ENCODE measurements around the gene VTI1A. TPM values are rescaled to one million over a fixed set of nuclear protein-coding genes. Genes with fewer than 3 reads are reported as not detected.

The VTI1A gene
- polyA plus RNA-seq, 6 donors from 2014 or later: 24.9 to 42.9 (median 40.3) TPM

- H3K27ac Mint-ChIP-seq: no peak overlapping the region
- ATAC-seq (ENCODE audit: low read depth in 2 of 2) (no peak), DNase-seq (no peak)
- H3K4me3 Mint-ChIP-seq: no peak overlapping the region
- peaks cover 4 to 24% (median 8%) of the 10 kb centered on the region in 7 donors for H3K9me3 Mint-ChIP-seq
- no peaks in the 10 kb centered on the region for H3K27me3 Mint-ChIP-seq
- H3K4me1 Mint-ChIP-seq: peaks cover 0 to 4% (median 0%) of the 10 kb centered on the region in 3 donors
- H3K36me3 Mint-ChIP-seq: peaks cover 21 to 22% of the 10 kb centered on the region in 2 donors
Measured at GRCh38 chr10:112784022-112784461, 337.0 kb downstream of the VTI1A start.

- no peak overlapping the region for H3K27ac Mint-ChIP-seq
- DNase-seq: no peak
- H3K4me1 Mint-ChIP-seq: peaks cover 0 to 4% (median 0%) of the 10 kb centered on the region in 3 donors
- peaks cover 10 to 34% (median 17%) of the 10 kb centered on the region in 7 donors for H3K9me3 Mint-ChIP-seq
- H3K4me3 Mint-ChIP-seq: no peak overlapping the region
- H3K27me3 Mint-ChIP-seq: no peaks in the 10 kb centered on the region
- peaks cover 24 to 31% of the 10 kb centered on the region in 2 donors for H3K36me3 Mint-ChIP-seq
- no peak for ATAC-seq (ENCODE audit: low read depth in 2 of 2)
Measured at GRCh38 chr10:112785089-112785488, 338.1 kb downstream of the VTI1A start.

DNA sequence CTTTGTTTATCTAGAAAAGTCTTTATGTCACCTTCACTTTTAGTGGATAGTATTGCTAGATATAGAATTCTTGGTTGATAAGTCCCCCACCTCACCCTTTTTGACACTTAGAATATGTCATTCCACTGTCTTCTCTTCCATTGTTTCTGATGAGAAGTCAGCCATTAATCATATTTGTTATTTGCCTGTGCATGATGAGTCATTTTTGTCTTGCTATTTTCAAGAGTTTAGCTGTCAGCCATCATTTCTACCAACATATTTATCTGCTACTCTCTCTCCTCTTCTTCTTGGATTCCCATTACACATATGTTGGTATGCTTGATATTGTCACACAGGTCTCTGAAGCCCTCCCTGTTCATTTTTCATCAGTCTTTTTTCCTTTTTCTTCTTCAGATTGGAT is 342.2 kb downstream of the VTI1A start:
- H3K27me3 Mint-ChIP-seq: no peaks in the 10 kb centered on the region
- ATAC-seq (ENCODE audit: low read depth in 2 of 2) (no peak), DNase-seq (no peak)
- H3K4me1 Mint-ChIP-seq: peaks cover 0 to 4% (median 0%) of the 10 kb centered on the region in 3 donors
- H3K27ac Mint-ChIP-seq: no peak overlapping the region
- peaks cover 25 to 28% of the 10 kb centered on the region in 2 donors for H3K36me3 Mint-ChIP-seq
- no peak overlapping the region for H3K4me3 Mint-ChIP-seq
- peaks cover 10 to 34% (median 19%) of the 10 kb centered on the region in 7 donors for H3K9me3 Mint-ChIP-seq

DNA sequence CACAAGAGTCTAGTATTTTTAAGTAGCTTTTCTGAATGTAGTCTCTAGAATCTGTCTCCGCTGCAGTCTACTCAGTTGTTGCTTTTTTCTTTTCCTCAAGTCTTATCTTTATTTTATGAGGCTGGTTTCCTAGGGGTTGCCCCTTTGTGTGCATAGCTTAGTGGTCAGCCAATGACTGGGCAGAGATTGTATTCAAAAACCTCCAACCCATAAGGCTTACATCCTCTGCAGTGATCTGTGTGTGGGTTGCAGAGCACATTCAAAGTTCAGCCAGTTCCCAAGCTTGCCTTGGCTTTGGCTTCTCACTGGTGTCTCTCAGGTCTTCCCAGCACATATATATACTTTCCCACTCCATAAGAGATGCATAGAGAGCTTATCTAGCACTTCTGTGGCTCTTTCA is 343.0 kb downstream of the VTI1A start:
- ATAC-seq (ENCODE audit: low read depth in 2 of 2) (no peak), DNase-seq (no peak)
- Mint-ChIP-seq H3K4me1 (peaks cover 0 to 4% (median 0%) of the 10 kb centered on the region in 3 donors), H3K27ac (peak overlapping the region in 1 of 6 donors; percentile 15), H3K36me3 (peaks cover 25 to 34% of the 10 kb centered on the region in 2 donors), H3K27me3 (no peaks in the 10 kb centered on the region), H3K9me3 (peaks cover 10 to 34% (median 19%) of the 10 kb centered on the region in 7 donors), H3K4me3 (no peak overlapping the region)

DNA sequence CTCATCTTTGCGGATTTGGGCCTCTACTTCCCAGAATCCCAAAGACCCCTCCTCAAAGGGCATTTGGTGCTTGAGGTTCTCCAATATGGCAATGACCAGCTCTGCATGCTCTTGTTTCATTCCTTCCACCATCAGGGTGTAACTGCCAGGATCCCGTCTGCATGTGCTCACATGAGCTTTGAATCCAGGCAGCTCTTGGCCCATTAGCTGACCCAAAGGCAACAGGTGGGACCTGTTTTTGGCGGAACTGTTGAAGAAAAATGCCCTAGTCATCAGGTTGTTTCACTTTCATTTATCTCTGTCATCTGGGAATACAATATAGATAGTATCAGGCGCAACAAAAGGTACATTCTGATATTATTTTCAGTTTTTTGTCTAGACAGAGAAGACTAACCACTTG is 343.9 kb downstream of the VTI1A start:
- Mint-ChIP-seq H3K27me3 (no peaks in the 10 kb centered on the region), H3K4me3 (no peak overlapping the region), H3K9me3 (peaks cover 10 to 31% (median 19%) of the 10 kb centered on the region in 7 donors), H3K27ac (peak overlapping the region in 1 of 6 donors; percentile 22), H3K36me3 (peaks cover 25 to 29% of the 10 kb centered on the region in 2 donors), H3K4me1 (peaks cover 0 to 4% (median 0%) of the 10 kb centered on the region in 3 donors)
- DNase-seq (no peak), ATAC-seq (ENCODE audit: low read depth in 2 of 2) (no peak)

GRCh38 chr10:112791447-112791846 is 344.4 kb downstream of the VTI1A start:
- peaks cover 0 to 4% (median 0%) of the 10 kb centered on the region in 3 donors for H3K4me1 Mint-ChIP-seq
- ATAC-seq (ENCODE audit: low read depth in 2 of 2) (no peak), DNase-seq (no peak)
- no peaks in the 10 kb centered on the region for H3K27me3 Mint-ChIP-seq
- H3K36me3 Mint-ChIP-seq: peaks cover 25% of the 10 kb centered on the region in 2 donors
- H3K9me3 Mint-ChIP-seq: peaks cover 10 to 27% (median 19%) of the 10 kb centered on the region in 7 donors
- H3K4me3 Mint-ChIP-seq: no peak overlapping the region
- no peak overlapping the region for H3K27ac Mint-ChIP-seq

DNA sequence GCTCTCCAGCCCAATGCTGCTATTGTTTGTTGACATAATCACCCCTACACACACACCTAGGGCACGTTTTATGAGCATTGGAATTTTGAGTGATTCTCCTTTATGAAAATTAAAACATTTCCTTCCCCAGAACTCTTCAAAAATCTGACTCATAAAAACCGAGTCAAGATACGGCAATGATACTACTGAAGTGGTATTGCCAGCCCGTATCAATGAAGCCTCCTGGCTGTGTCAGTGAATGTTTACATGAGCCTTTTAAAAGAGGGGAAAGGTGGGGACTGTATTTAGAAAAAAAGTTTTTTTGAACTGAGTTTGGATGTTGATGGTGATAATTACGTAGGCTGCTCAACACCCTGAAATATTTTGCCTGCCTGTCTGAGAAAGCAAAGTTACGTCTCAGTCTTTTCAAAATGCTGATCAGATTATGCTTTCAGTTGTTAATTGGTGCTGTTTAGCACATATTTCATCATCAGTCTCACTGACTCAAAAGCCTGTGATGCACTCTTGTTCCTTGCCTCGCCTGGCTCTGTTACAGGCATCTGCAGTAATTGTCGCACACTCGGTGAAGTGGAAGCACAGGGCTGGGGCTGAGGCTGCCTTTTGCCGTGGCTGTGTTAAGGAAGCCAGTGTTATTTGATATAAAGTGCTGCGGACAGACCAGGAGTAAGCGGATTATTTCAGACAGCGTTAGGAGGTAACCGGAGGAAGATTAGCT is 345.6 kb downstream of the VTI1A start:
- DNase-seq (no peak), ATAC-seq (ENCODE audit: low read depth in 2 of 2) (no peak)
- no peak overlapping the region for H3K4me3 Mint-ChIP-seq
- H3K9me3 Mint-ChIP-seq: peaks cover 10 to 21% (median 19%) of the 10 kb centered on the region in 7 donors
- H3K4me1 Mint-ChIP-seq: peaks cover 0 to 4% (median 0%) of the 10 kb centered on the region in 3 donors
- no peaks in the 10 kb centered on the region for H3K27me3 Mint-ChIP-seq
- H3K27ac Mint-ChIP-seq: no peak overlapping the region
- peaks cover 25 to 28% of the 10 kb centered on the region in 2 donors for H3K36me3 Mint-ChIP-seq

GRCh38 chr10:112793202-112793921 is 346.3 kb downstream of the VTI1A start:
- ATAC-seq (ENCODE audit: low read depth in 2 of 2) (no peak), DNase-seq (no peak)
- Mint-ChIP-seq H3K36me3 (peaks cover 19 to 28% of the 10 kb centered on the region in 2 donors), H3K4me1 (peaks cover 0 to 4% (median 0%) of the 10 kb centered on the region in 3 donors), H3K27me3 (no peaks in the 10 kb centered on the region), H3K4me3 (no peak overlapping the region), H3K27ac (no peak overlapping the region), H3K9me3 (peaks cover 7 to 17% (median 16%) of the 10 kb centered on the region in 7 donors)

DNA sequence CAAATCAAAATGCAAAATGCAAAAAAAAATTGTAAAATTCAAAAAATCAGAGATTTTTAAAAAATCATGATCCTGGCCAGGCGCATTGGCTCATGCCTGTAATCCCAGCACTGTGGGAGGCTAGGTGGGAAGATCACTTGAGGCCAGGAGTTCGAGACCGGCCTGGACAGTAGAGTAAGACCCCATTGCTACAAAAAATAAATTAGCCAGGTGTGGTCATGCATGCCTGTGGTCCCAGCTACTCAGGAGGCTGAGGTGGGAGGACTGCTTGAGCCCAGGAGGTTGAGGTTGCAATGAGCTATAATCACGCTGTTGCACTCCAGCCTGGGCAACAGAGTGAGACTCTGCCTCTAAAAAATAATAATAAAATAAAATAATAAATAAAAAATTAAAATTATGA is 347.2 kb downstream of the VTI1A start:
- DNase-seq (no peak), ATAC-seq (ENCODE audit: low read depth in 2 of 2) (no peak)
- Mint-ChIP-seq H3K27me3 (no peaks in the 10 kb centered on the region), H3K27ac (no peak overlapping the region), H3K9me3 (peaks cover 5 to 10% (median 8%) of the 10 kb centered on the region in 7 donors), H3K4me3 (no peak overlapping the region), H3K36me3 (peaks cover 11 to 27% of the 10 kb centered on the region in 2 donors), H3K4me1 (peaks cover 0 to 4% (median 0%) of the 10 kb centered on the region in 3 donors)

GRCh38 chr10:112795067-112795466 is 348.1 kb downstream of the VTI1A start:
- peaks cover 0 to 3% (median 1%) of the 10 kb centered on the region in 7 donors for H3K9me3 Mint-ChIP-seq
- H3K27ac Mint-ChIP-seq: no peak overlapping the region
- ATAC-seq (ENCODE audit: low read depth in 2 of 2) (no peak), DNase-seq (no peak)
- H3K4me1 Mint-ChIP-seq: peaks cover 0 to 4% (median 0%) of the 10 kb centered on the region in 3 donors
- no peak overlapping the region for H3K4me3 Mint-ChIP-seq
- no peaks in the 10 kb centered on the region for H3K27me3 Mint-ChIP-seq
- peaks cover 2 to 23% of the 10 kb centered on the region in 2 donors for H3K36me3 Mint-ChIP-seq

GRCh38 chr10:112797197-112797596 is 350.2 kb downstream of the VTI1A start:
- H3K4me1 Mint-ChIP-seq: peaks cover 0 to 4% (median 0%) of the 10 kb centered on the region in 3 donors
- H3K27me3 Mint-ChIP-seq: no peaks in the 10 kb centered on the region
- no peaks in the 10 kb centered on the region for H3K9me3 Mint-ChIP-seq
- DNase-seq (no peak), ATAC-seq (ENCODE audit: low read depth in 2 of 2) (no peak)
- H3K36me3 Mint-ChIP-seq: peaks cover 0 to 16% of the 10 kb centered on the region in 2 donors
- H3K27ac Mint-ChIP-seq: no peak overlapping the region
- no peak overlapping the region for H3K4me3 Mint-ChIP-seq

DNA sequence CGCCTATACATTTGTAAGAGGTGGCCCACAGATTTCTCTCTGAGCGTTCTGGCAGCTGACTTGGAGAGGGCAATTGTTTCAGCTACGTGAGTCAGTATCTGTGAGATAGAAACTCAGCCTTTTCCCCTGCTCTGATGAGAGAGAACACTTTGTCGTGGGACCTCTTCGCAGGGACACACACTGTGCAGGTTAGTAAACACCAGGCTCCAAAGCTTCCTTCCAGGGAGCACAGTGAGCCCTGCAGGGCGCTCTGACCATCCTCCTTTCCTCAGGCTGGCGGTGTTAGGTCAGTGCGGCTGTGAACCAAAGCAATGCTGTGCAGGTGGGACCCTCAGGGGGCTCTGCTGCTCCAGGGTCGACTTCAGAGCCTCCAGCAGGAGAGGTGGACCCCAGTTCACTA is 350.8 kb downstream of the VTI1A start:
- peaks cover 0 to 13% of the 10 kb centered on the region in 2 donors for H3K36me3 Mint-ChIP-seq
- no peak overlapping the region for H3K27ac Mint-ChIP-seq
- H3K4me1 Mint-ChIP-seq: peaks cover 0 to 4% (median 0%) of the 10 kb centered on the region in 3 donors
- no peaks in the 10 kb centered on the region for H3K27me3 Mint-ChIP-seq
- H3K4me3 Mint-ChIP-seq: no peak overlapping the region
- no peak for DNase-seq
- no peak for ATAC-seq (ENCODE audit: low read depth in 2 of 2)
- no peaks in the 10 kb centered on the region for H3K9me3 Mint-ChIP-seq

GRCh38 chr10:112799038-112799437 is 352.0 kb downstream of the VTI1A start:
- Mint-ChIP-seq H3K27ac (no peak overlapping the region), H3K4me1 (no peaks in the 10 kb centered on the region), H3K27me3 (no peaks in the 10 kb centered on the region), H3K4me3 (no peak overlapping the region), H3K9me3 (no peaks in the 10 kb centered on the region), H3K36me3 (peaks cover 0 to 9% of the 10 kb centered on the region in 2 donors)
- no peak for DNase-seq
- no peak for ATAC-seq (ENCODE audit: low read depth in 2 of 2)
